Immature natural killer cell (primary cell): Measurements from ENCODE around the gene FLT4. TPM values are rescaled to one million over a fixed set of nuclear protein-coding genes. Genes with fewer than 3 reads are reported as not detected.

Source experiments
- DNase-seq, 3 donors: peaks; one replicate each; pipeline ENCODE4 v3.0.0; 2022; ENCODE audit warnings: mixed read lengths in 1 of 3
- H3K27ac Mint-ChIP-seq, 6 donors: one replicate each; pipeline ENCODE4 v1.8.0; 2020; ENCODE audit warnings: mixed read lengths in 6 of 6, mild to moderate bottlenecking in 5 of 6, inconsistent platforms in 4 of 6, moderate library complexity in 3 of 6
- H3K27me3 Mint-ChIP-seq, 3 donors: one replicate each; pipeline ENCODE4 v1.8.0; 2020 to 2021; ENCODE audit warnings: low read depth in 3 of 3, mild to moderate bottlenecking in 3 of 3, mixed read lengths in 3 of 3, moderate library complexity in 3 of 3, inconsistent platforms in 1 of 3
- H3K36me3 Mint-ChIP-seq, 3 donors: one replicate each; pipeline ENCODE4 v1.8.0; 2020; ENCODE audit warnings: mixed read lengths in 3 of 3, inconsistent platforms in 2 of 3, mild to moderate bottlenecking in 2 of 3
- H3K4me1 Mint-ChIP-seq, 2 donors: one replicate each; pipeline ENCODE4 v1.8.0; 2020; ENCODE audit warnings: inconsistent platforms in 2 of 2, mild to moderate bottlenecking in 2 of 2, mixed read lengths in 2 of 2, moderate library complexity in 1 of 2
- H3K4me3 Mint-ChIP-seq, 5 donors: one replicate each; pipeline ENCODE4 v1.8.0; 2020; ENCODE audit warnings: mild to moderate bottlenecking in 5 of 5, mixed read lengths in 5 of 5, inconsistent platforms in 3 of 5, moderate library complexity in 3 of 5
- H3K9me3 Mint-ChIP-seq, 6 donors: one replicate each; pipeline ENCODE4 v1.8.0; 2020; ENCODE audit warnings: mild to moderate bottlenecking in 6 of 6, mixed read lengths in 6 of 6, inconsistent platforms in 4 of 6, moderate library complexity in 3 of 6
- polyA plus RNA-seq, 3 donors: library from polyadenylated mRNA; unstranded; fragments of 300-500 nt; fragmentation: Illumina TruSeq; gene quantifications; one replicate each; pipeline ENCODE4 v1.2.3, GENCODE V29; 2021

FLT4 gene
- polyA plus RNA-seq, 3 donors from 2014 or later: 0.37 TPM; not detected in 2

GRCh38 chr5:180632768-180633167, 16.6 kb downstream of the FLT4 start:
- Mint-ChIP-seq H3K27me3 (peaks cover 0 to 4% (median 1%) of the 10 kb centered on the region in 3 donors), H3K4me1 (no peaks in the 10 kb centered on the region), H3K4me3 (no peak overlapping the region), H3K9me3 (peaks cover 0 to 1% (median 0%) of the 10 kb centered on the region in 6 donors), H3K27ac (no peak overlapping the region), H3K36me3 (no peaks in the 10 kb centered on the region)
- DNase-seq: no peak

GRCh38 chr5:180631549-180632383, 17.6 kb downstream of the FLT4 start:
- Mint-ChIP-seq H3K27ac (no peak overlapping the region), H3K4me3 (no peak overlapping the region), H3K4me1 (no peaks in the 10 kb centered on the region), H3K36me3 (no peaks in the 10 kb centered on the region), H3K9me3 (peaks cover 0 to 1% (median 0%) of the 10 kb centered on the region in 6 donors), H3K27me3 (peaks cover 0 to 1% (median 0%) of the 10 kb centered on the region in 3 donors)
- DNase-seq: no peak

DNA sequence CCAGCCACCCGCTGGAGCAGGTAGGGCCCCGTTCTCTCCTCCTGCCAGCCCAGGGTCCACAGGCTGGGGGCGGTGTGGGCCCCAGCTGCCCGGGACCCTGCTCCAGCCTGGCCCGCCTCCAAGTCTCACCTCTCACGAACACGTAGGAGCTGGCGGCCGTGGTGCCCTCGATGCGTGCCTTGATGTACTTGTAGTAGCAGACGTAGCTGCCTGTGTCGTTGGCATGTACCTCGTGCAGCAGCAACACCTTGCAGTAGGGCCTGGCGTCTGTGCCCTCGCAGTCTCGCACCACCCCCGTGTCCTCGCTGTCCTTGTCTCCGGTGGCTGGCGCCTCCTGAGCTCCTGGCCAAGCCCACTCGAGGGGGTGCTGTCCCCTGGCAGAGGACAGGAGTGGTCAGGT, 19.0 kb downstream of the FLT4 start:
- H3K4me1 Mint-ChIP-seq: no peaks in the 10 kb centered on the region
- H3K36me3 Mint-ChIP-seq: no peaks in the 10 kb centered on the region
- H3K9me3 Mint-ChIP-seq: peaks cover 0 to 1% (median 0%) of the 10 kb centered on the region in 6 donors
- no peak overlapping the region for H3K27ac Mint-ChIP-seq
- peaks cover 0 to 2% (median 0%) of the 10 kb centered on the region in 3 donors for H3K27me3 Mint-ChIP-seq
- DNase-seq: no peak
- no peak overlapping the region for H3K4me3 Mint-ChIP-seq

DNA sequence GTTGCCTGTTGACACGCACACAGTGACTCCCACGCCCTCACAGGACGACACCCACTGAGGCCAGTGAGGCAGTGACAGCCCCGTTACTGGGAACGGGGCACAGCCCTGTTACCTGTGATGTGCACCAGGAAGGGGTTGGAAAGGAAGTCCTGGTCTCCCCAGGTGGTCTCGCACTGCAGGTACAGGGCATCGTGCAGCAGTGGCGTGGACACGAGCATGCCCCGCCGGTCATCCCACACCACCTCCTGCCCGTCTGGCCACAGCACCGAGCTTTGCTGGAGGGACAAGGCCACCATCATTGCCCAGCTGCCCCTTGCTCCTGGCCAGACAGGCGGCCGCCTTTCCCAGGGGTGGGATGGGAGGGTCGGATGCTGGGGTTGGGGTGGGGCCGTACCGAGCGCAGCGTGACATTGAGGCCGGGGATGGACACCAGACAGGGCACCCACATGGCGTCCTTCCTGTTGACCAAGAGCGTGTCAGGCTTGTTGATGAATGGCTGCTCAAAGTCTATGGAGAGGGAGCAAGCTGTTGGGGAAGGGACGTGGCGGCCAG, 19.5 kb downstream of the FLT4 start:
- DNase-seq: no peak
- no peak overlapping the region for H3K4me3 Mint-ChIP-seq

DNA sequence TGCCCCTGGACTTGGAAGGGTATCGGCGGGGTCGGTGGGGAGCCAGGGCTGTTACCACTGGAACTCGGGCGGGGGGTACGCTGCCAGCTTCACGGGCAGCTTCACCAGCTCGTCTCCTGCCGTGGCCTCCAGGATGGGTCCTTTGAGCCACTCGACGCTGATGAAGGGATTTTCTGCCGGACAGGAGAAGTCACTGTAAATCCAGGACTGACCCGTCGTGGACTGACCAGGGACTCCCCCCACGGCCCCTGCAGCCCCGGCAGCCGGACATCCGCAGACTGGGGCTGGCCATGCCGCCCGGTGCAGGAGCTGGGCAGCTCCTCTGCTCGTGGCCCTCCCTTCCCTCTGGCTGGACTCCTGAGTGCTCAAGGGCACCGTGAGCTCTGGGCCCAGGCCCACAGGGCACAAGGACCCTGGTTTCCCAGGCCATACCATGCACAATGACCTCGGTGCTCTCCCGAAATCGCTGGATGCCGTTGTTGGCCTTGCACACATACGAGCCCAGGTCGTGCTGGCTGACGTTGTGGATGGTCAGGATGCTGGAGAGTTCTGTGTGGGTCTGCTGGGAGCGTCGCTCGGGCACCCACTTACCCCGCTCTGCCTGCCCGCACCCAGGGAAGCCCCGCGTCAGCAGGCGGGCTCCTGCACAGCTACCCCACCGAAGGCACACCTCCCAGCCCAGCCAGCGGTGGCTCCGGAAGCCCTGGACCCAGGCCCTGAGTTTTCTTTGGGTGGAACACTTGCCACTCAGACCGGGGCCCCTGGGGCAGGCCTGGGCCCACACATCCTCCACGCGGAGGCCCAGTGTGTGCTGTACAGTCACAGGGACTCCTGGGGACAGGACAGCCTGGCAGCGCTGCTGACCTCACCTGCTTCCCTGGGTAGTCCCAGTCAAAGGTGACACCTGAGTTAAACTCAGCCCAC, 20.3 kb downstream of the FLT4 start:
- H3K9me3 Mint-ChIP-seq: no peaks in the 10 kb centered on the region
- H3K4me3 Mint-ChIP-seq: no peak overlapping the region
- no peak for DNase-seq
- H3K36me3 Mint-ChIP-seq: no peaks in the 10 kb centered on the region
- H3K4me1 Mint-ChIP-seq: no peaks in the 10 kb centered on the region
- no peak overlapping the region for H3K27ac Mint-ChIP-seq
- peaks cover 0 to 2% (median 0%) of the 10 kb centered on the region in 3 donors for H3K27me3 Mint-ChIP-seq

More for the DNA sequence above, 19.5 kb downstream of the FLT4 start:
- Mint-ChIP-seq H3K27me3 (peaks cover 0 to 2% (median 0%) of the 10 kb centered on the region in 3 donors), H3K36me3 (no peaks in the 10 kb centered on the region), H3K27ac (no peak overlapping the region), H3K4me1 (no peaks in the 10 kb centered on the region), H3K9me3 (peaks cover 0 to 1% (median 0%) of the 10 kb centered on the region in 6 donors)

DNA sequence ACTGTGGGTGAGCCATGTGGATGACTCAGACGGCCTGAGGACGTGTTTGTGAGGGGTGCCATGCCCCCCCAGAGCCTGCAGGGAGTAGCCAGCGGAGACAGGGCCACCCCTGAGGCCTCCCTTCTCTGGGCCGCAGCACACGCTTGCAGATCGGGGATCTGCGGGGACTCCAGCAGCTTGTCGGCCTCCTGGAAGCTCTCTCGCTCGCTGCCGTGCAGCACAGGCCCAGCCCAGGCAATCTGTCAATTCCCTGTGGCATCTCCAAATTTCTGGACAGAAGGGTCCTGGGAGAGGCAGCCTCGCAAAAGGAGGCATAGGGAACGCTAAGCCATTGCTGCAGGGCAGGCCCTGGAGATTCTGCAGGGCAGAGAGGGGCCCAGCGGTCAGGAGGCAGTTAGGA, 21.2 kb downstream of the FLT4 start:
- Mint-ChIP-seq H3K9me3 (no peaks in the 10 kb centered on the region), H3K36me3 (no peaks in the 10 kb centered on the region), H3K4me3 (no peak overlapping the region), H3K27ac (no peak overlapping the region), H3K4me1 (no peaks in the 10 kb centered on the region), H3K27me3 (peaks cover 0 to 3% (median 2%) of the 10 kb centered on the region in 3 donors)
- DNase-seq: no peak

DNA sequence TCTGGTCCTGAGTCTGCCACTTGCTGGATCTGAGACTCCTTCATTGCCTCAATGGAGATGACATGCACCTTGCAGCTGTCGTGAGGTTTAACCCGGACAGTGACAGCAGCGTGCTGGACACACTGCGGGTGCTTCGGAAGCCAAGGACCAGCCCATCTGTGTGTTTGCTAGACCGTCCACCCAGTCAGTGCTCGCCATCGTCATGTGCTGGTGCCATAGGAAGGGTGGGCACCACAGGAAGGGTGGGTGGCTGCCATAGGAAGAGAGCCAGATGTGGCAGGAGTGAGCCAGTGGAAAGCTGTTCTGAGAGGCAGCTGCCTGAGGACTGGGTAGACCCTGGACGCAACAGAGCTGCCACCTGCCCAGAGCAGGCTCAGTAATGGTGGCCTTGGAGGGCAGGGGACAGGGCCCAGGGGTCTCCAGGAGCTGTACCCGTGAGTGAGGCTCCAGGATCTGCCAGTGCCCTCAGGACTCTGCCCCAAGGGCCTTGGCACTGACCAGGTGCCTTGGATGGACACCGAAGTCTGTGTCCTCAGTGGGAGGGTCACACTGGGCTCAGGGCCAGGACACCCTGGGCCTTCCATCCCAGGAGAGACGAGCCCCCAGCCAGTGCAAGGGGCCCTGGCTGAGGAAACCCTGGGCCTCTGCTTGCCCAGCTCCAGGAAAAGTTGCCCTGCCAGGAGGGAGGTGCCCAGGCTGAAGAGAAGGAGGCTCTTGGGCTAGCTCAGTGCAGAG, 21.8 kb downstream of the FLT4 start:
- H3K9me3 Mint-ChIP-seq: no peaks in the 10 kb centered on the region

GRCh38 chr5:180626661-180627385, 22.6 kb downstream of the FLT4 start:
- no peak overlapping the region for H3K27ac Mint-ChIP-seq
- H3K9me3 Mint-ChIP-seq: no peaks in the 10 kb centered on the region
- H3K4me3 Mint-ChIP-seq: no peak overlapping the region
- peaks cover 0 to 1% of the 10 kb centered on the region in 2 donors for H3K4me1 Mint-ChIP-seq
- DNase-seq: no peak
- H3K36me3 Mint-ChIP-seq: no peaks in the 10 kb centered on the region
- peaks cover 0 to 3% (median 2%) of the 10 kb centered on the region in 3 donors for H3K27me3 Mint-ChIP-seq

More for the DNA sequence above, 21.8 kb downstream of the FLT4 start:
- Mint-ChIP-seq H3K4me1 (peaks cover 0 to 1% of the 10 kb centered on the region in 2 donors), H3K36me3 (no peaks in the 10 kb centered on the region), H3K27me3 (peaks cover 0 to 3% (median 2%) of the 10 kb centered on the region in 3 donors), H3K4me3 (no peak overlapping the region), H3K27ac (no peak overlapping the region)
- DNase-seq: no peak

DNA sequence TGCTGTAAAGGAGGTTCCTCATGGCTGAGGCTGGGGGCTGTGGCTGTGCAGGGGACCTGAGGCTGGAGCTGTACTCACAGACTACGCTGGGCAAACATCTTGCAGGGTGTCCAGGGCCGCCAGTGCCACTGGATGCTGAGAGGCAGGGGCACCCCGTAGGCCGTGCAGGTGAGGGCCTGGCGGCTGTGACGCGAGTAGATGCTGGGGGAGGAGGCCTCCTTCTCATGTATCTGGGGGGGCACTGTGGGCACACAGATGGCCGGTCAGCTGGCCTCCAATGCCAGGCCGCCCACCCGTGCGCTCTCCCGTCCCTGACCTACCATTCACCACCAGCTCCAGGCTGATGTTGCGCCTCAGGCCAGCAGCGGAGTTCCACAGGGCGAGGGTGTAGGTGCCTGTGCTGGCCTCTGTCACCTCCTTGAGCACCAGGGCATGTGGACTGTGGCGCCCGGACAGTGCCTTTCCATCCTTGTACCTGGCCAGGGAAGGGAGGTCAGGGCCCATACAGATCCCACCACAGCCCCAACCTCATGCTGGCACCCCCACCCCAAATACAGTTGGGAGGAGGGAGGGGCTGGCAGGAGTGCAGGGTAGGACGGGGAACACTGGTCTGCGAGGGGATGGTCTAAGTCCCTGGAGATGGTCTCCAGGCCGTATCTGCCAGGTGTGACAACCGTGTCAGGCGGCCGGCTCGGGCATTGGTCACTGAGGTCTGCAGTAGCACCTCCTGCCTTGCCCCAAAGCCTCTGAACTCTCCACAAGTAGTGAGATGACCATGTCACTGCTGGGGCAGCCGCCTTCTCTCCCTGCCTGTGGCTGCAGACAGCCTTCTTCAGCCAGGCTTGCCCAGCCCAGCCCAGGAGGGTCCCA, 23.4 kb downstream of the FLT4 start:
- Mint-ChIP-seq H3K36me3 (no peaks in the 10 kb centered on the region), H3K4me3 (no peak overlapping the region), H3K27me3 (peaks cover 0 to 3% (median 2%) of the 10 kb centered on the region in 3 donors), H3K9me3 (no peaks in the 10 kb centered on the region), H3K4me1 (peaks cover 0 to 1% of the 10 kb centered on the region in 2 donors), H3K27ac (no peak overlapping the region)
- DNase-seq: no peak

GRCh38 chr5:180625125-180625790, 24.1 kb downstream of the FLT4 start:
- DNase-seq: no peak
- no peak overlapping the region for H3K4me3 Mint-ChIP-seq
- no peak overlapping the region for H3K27ac Mint-ChIP-seq
- H3K27me3 Mint-ChIP-seq: peaks cover 0 to 3% (median 2%) of the 10 kb centered on the region in 3 donors
- H3K9me3 Mint-ChIP-seq: no peaks in the 10 kb centered on the region
- H3K4me1 Mint-ChIP-seq: peaks cover 0 to 1% of the 10 kb centered on the region in 2 donors
- H3K36me3 Mint-ChIP-seq: no peaks in the 10 kb centered on the region

DNA sequence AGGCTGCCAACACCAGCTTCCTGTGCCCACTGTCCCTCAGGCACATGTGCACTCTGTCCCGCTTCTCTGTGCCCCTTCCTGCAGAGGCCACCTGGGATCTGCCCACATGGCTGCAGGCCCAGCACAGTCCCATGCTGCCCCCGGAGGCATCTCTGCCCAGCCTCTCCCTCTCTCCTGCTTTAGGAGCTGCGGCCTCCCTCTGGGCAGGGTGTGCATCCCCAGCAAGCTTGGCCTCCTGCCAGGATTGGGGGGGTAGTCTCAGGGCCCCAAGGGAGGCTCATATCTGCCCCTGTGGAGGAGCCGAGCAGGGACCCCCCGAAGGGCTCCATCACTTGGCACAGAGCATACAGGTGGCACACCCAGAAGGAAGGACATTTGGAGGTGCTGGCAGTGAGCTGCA, 24.8 kb downstream of the FLT4 start:
- no peak for DNase-seq
- Mint-ChIP-seq H3K4me1 (peaks cover 0 to 1% of the 10 kb centered on the region in 2 donors), H3K9me3 (no peaks in the 10 kb centered on the region), H3K36me3 (no peaks in the 10 kb centered on the region), H3K4me3 (no peak overlapping the region), H3K27me3 (peaks cover under 1 to 3% (median 2%) of the 10 kb centered on the region in 3 donors), H3K27ac (no peak overlapping the region)
